ENCODE results near the gene FKRP. TPM values are rescaled to one million over a fixed set of nuclear protein-coding genes. Genes with fewer than 3 reads are reported as not detected.

Gene FKRP
- total RNA-seq, 3 donors from 2014 or later: 10.7 to 19.8 (median 10.9) TPM

DNA sequence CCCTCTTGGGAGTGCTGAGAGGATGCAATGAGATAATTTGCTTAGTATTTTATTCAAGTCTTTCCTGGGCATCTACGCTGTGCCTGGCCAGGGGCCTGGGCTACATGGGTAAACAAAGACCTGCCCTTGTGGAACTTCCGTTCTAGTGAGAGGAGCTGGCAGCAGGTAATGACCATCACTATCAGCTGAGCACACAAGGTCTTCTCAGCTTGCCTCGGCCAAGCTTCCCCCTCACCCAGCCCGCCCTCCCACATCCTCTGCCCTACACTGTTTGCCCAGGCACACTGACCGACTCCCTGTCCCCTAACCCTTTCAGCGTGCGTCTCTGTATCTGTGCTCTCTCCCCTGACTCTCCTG is 8.6 kb upstream of the FKRP start:
- DNase-seq (no peak), ATAC-seq (no peak)
- H3K4me1 ChIP-seq (ENCODE audit: low read depth): no peaks in the 10 kb centered on the region
- H3K4me3 ChIP-seq: no peak overlapping the region
- no peaks in the 10 kb centered on the region for H3K9me3 ChIP-seq
- intact Hi-C loops (cut with DNase I, micrococcal nuclease): no loop called here
- peaks cover 3% of the 10 kb centered on the region for H3K36me3 ChIP-seq (ENCODE audit: low read depth)
- TF ChIP-seq, protein P1, sequence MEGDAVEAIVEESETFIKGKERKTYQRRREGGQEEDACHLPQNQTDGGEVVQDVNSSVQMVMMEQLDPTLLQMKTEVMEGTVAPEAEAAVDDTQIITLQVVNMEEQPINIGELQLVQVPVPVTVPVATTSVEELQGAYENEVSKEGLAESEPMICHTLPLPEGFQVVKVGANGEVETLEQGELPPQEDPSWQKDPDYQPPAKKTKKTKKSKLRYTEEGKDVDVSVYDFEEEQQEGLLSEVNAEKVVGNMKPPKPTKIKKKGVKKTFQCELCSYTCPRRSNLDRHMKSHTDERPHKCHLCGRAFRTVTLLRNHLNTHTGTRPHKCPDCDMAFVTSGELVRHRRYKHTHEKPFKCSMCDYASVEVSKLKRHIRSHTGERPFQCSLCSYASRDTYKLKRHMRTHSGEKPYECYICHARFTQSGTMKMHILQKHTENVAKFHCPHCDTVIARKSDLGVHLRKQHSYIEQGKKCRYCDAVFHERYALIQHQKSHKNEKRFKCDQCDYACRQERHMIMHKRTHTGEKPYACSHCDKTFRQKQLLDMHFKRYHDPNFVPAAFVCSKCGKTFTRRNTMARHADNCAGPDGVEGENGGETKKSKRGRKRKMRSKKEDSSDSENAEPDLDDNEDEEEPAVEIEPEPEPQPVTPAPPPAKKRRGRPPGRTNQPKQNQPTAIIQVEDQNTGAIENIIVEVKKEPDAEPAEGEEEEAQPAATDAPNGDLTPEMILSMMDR (IDR thresholded peaks at IDR 0.05): no peak

DNA sequence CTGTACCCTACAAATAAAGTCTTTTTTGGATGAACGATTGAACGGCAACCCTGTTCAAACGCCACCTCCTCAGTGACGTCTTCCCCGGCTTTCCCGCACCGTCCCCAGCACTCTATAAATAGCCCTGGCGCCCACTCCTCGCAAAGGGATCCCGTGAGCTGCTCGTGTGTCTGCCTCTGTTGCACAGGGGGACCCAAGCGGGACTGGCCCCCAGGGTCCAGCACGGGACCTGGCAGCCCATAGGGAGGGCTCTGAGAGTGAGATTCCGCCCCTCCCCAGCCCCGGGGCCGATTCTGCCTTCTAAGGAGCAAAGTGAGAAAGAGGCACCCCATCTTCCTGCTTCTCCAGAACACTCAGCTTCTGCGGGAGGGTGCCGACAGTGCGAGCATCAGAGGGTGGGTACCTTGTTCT is 8.1 kb upstream of the FKRP start:
- intact Hi-C loops (cut with DNase I, micrococcal nuclease): no loop called here
- ATAC-seq (no peak), DNase-seq (no peak)
- Histone ChIP-seq H3K9me3 (no peaks in the 10 kb centered on the region), H3K4me1 (ENCODE audit: low read depth) (no peaks in the 10 kb centered on the region), H3K36me3 (ENCODE audit: low read depth) (peaks cover under 1% of the 10 kb centered on the region), H3K4me3 (no peak overlapping the region)
- TF ChIP-seq, protein P1 (IDR thresholded peaks at IDR 0.05): no peak

DNA sequence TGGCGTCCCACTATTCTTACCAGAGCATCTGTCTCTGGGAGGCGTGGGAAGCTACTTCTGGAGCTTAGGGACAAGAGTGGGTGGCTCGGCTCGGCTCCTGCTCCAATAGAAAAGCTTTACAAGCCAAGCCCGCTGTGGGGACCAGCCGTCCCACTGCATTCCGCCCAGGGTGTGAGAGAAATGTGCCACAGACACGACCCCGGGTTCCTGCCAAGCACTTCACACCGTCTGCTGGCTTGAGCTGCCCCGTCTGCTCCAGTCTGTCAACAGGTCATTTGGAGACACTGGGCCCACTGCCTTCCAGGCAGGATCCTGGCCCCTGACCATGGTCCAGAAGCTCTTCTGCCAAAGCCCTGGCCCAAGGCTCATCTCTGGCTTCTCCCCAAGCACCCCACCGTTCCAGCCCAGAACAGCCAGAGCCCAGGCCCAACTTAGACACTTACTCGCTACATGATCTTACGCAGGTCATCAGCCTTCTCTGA is 6.5 kb upstream of the FKRP start:
- intact Hi-C loops (cut with DNase I, micrococcal nuclease): no loop called here
- DNase-seq (peak in 1 of 3 donors; percentile 52), ATAC-seq (peak; percentile 20)
- peaks cover 5% of the 10 kb centered on the region for H3K4me1 ChIP-seq (ENCODE audit: low read depth)
- H3K36me3 ChIP-seq (ENCODE audit: low read depth): no peaks in the 10 kb centered on the region
- no peak overlapping the region for H3K4me3 ChIP-seq
- no peaks in the 10 kb centered on the region for H3K9me3 ChIP-seq
- TF ChIP-seq, protein P1 (IDR thresholded peaks at IDR 0.05): no peak

DNA sequence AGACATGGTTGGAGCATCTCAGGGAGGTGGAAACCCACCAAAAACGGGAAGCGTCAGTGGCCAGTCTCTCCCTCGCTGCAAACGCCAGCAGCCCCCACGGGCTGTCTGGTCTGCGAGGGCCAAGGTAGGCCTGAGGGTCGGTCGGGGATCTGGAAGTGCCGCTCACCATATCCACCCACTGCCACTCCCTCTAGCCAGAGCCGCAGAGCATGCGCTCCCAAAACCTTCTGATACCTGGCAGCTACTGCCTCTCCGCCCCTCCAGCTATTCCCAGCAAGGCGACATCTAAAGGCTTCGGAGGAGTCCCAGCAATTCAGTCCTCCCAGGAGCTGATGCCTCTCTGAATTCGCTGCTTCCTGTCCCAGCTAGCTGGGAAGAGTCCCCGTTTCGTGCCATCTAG is 4.4 kb upstream of the FKRP start:
- TF ChIP-seq, protein P1 (IDR thresholded peaks at IDR 0.05): no peak
- no peaks in the 10 kb centered on the region for H3K9me3 ChIP-seq
- H3K4me1 ChIP-seq (ENCODE audit: low read depth): peaks cover 14% of the 10 kb centered on the region
- intact Hi-C loops (cut with DNase I, micrococcal nuclease): no loop called here
- DNase-seq (no peak), ATAC-seq (no peak)
- H3K36me3 ChIP-seq (ENCODE audit: low read depth): no peaks in the 10 kb centered on the region
- no peak overlapping the region for H3K4me3 ChIP-seq

DNA sequence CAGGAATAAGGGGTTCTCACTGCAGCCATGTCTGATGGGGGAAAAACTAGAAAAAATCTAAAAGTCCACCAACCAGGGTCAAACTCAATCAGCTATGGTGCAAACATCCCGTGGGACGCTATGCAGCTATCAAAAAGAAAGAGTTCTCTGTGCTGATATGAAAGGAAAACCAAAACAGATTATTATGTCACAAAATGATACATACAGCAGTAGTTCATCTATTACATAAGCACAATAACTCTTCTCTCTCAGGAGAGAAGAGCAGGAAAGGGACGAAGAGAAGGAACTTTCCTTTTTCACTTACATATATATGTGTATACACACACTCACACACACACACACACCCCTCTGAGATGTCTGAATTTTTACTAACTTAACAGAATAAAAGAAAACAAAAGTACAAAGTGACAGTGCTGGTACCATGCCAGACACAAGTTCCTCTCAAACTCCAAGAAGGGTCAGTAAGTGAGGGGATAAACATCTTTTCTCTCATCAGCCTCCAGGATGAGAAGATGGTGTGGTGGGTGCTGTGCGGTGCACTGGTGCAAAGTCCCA is 2.9 kb upstream of the FKRP start:
- no peak overlapping the region for H3K4me3 ChIP-seq
- ATAC-seq (no peak), DNase-seq (no peak)
- intact Hi-C loops (cut with DNase I, micrococcal nuclease): no loop called here
- peaks cover 19% of the 10 kb centered on the region for H3K4me1 ChIP-seq (ENCODE audit: low read depth)
- H3K9me3 ChIP-seq: no peaks in the 10 kb centered on the region
- H3K36me3 ChIP-seq (ENCODE audit: low read depth): no peaks in the 10 kb centered on the region
- TF ChIP-seq, protein P1 (IDR thresholded peaks at IDR 0.05): no peak
